ENCODE measurements around the gene KRTAP5-7.

- TF ChIP-seq, protein P1, sequence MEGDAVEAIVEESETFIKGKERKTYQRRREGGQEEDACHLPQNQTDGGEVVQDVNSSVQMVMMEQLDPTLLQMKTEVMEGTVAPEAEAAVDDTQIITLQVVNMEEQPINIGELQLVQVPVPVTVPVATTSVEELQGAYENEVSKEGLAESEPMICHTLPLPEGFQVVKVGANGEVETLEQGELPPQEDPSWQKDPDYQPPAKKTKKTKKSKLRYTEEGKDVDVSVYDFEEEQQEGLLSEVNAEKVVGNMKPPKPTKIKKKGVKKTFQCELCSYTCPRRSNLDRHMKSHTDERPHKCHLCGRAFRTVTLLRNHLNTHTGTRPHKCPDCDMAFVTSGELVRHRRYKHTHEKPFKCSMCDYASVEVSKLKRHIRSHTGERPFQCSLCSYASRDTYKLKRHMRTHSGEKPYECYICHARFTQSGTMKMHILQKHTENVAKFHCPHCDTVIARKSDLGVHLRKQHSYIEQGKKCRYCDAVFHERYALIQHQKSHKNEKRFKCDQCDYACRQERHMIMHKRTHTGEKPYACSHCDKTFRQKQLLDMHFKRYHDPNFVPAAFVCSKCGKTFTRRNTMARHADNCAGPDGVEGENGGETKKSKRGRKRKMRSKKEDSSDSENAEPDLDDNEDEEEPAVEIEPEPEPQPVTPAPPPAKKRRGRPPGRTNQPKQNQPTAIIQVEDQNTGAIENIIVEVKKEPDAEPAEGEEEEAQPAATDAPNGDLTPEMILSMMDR (IDR thresholded peaks at IDR 0.05; ENCODE audit: extremely low read depth in 1 of 2, insufficient read depth in 1 of 2, low read depth in 1 of 2, low read length in 2 of 2) = no peak
- TF ChIP-seq EZH2 (IDR thresholded peaks at IDR 0.05; ENCODE audit: borderline replicate concordance, low read depth, low read length, severe bottlenecking) (no peak), POLR2AphosphoS5 (IDR thresholded peaks at IDR 0.05; ENCODE audit: insufficient read depth, low read depth, low read length) (no peak), GATA2 (IDR thresholded peaks at IDR 0.05; ENCODE audit: insufficient read depth, insufficient read length, low read depth, low read length) (no peak), POLR2A (IDR thresholded peaks at IDR 0.05; ENCODE audit: low read depth, low read length) (no peak), MAX (IDR thresholded peaks at IDR 0.05; ENCODE audit: insufficient read depth, insufficient read length) (no peak), JUN (IDR thresholded peaks at IDR 0.05; ENCODE audit: borderline replicate concordance, insufficient read depth, insufficient read length, low read depth) (no peak)
Observed at GRCh38 chr11:71537537-71537936, 10.5 kb downstream of the KRTAP5-7 start.

All from endothelial cell of umbilical vein (primary cell).